ENCODE data around the gene TBCD. TPM values are rescaled to one million over a fixed set of nuclear protein-coding genes. Genes with fewer than 3 reads are reported as not detected.
A peak's percentile ranks its signal among the peaks of the same experiment; 100 is the strongest.

TBCD gene
- total RNA-seq, 2 donors from 2014 or later, result 64.0 to 123 TPM

DNA sequence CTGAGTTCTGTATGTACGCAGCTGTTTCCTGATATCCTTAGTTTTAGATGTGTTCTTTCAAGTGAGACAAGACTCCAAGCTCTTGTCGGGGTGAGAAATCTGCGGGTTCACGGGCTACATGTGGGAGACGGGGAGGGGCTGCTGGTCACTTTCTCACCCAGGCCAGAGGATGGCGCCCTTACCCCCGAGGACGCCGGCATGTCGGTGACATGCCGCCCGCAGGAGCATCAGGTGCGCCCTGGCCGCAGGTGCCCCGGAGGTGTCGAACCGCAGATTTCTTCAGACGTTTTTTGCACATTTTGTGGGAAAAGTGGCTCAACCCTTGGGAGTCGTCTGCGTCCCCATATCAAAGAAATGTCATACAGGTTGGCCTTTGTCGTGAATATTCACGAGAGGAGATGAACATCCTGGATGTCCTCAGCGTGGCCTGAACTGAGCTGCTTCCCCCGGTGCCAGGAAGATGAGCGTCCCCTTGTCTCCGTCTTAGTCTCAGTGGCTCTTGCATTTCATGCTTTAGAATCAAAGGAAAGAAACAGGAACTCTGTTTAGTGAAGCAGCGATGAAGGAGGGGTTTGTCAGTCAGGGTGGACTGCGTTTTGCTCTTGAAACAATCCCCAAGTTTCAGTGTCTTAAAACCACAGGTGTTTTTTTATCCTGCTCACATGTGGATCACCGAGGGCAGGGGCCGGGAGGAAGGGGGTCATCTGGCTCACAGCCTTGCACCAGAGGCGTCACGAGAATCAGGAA lies 163.3 kb downstream of the TBCD start:
- intact Hi-C loops (cut with DNase I), result loop anchor here (5.0 kb wide), 1 partner anchor 133 kb away; no protein-coding TSS in a partner anchor
- Histone ChIP-seq H3K27ac (no peak overlapping the region), H3K9me3 (no peaks in the 10 kb centered on the region), H3K4me1 (replicated peaks) (no peaks in the 10 kb centered on the region), H3K4me3 (no peak overlapping the region), H3K36me3 (no peaks in the 10 kb centered on the region), H3K27me3 (replicated peaks; ENCODE audit: insufficient read depth) (no peaks in the 10 kb centered on the region)
- DNase-seq (ENCODE audit: low spot score), result no peak
- 94% methylated on average over 32 of the region's 32 CpGs for WGBS
- TF ChIP-seq POLR2AphosphoS5 (IDR thresholded peaks at IDR 0.05), result no peak
- TF ChIP-seq, protein P1, sequence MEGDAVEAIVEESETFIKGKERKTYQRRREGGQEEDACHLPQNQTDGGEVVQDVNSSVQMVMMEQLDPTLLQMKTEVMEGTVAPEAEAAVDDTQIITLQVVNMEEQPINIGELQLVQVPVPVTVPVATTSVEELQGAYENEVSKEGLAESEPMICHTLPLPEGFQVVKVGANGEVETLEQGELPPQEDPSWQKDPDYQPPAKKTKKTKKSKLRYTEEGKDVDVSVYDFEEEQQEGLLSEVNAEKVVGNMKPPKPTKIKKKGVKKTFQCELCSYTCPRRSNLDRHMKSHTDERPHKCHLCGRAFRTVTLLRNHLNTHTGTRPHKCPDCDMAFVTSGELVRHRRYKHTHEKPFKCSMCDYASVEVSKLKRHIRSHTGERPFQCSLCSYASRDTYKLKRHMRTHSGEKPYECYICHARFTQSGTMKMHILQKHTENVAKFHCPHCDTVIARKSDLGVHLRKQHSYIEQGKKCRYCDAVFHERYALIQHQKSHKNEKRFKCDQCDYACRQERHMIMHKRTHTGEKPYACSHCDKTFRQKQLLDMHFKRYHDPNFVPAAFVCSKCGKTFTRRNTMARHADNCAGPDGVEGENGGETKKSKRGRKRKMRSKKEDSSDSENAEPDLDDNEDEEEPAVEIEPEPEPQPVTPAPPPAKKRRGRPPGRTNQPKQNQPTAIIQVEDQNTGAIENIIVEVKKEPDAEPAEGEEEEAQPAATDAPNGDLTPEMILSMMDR (IDR thresholded peaks at IDR 0.05), result peak in 1 of 4 experiments; percentile 9
- no peak for TF ChIP-seq POLR2A (IDR thresholded peaks at IDR 0.05)

GRCh38 chr17:82915757-82916027 lies 163.8 kb downstream of the TBCD start:
- no peak for TF ChIP-seq POLR2AphosphoS5 (IDR thresholded peaks at IDR 0.05)
- TF ChIP-seq, protein P1 (IDR thresholded peaks at IDR 0.05), result no peak
- TF ChIP-seq POLR2A (IDR thresholded peaks at IDR 0.05), result no peak
- Histone ChIP-seq H3K27me3 (replicated peaks; ENCODE audit: insufficient read depth) (no peaks in the 10 kb centered on the region), H3K4me3 (no peak overlapping the region), H3K4me1 (replicated peaks) (no peaks in the 10 kb centered on the region), H3K27ac (no peak overlapping the region), H3K9me3 (no peaks in the 10 kb centered on the region), H3K36me3 (no peaks in the 10 kb centered on the region)
- 92% methylated on average over 11 of the region's 11 CpGs for WGBS
- intact Hi-C loops (cut with DNase I), result loop anchor here (5.0 kb wide), 1 partner anchor 133 kb away; no protein-coding TSS in a partner anchor
- no peak for DNase-seq (ENCODE audit: low spot score)

- Histone ChIP-seq H3K36me3 (no peaks in the 10 kb centered on the region), H3K27ac (no peak overlapping the region), H3K27me3 (replicated peaks; ENCODE audit: insufficient read depth) (no peaks in the 10 kb centered on the region), H3K4me1 (replicated peaks) (no peaks in the 10 kb centered on the region), H3K9me3 (no peaks in the 10 kb centered on the region), H3K4me3 (no peak overlapping the region)
- no peak for TF ChIP-seq POLR2A (IDR thresholded peaks at IDR 0.05)
- TF ChIP-seq, protein P1 (IDR thresholded peaks at IDR 0.05), result peak in 3 of 4 experiments; percentile 13 to 42 (median 35)
- no peak for TF ChIP-seq POLR2AphosphoS5 (IDR thresholded peaks at IDR 0.05)
- no peak for DNase-seq (ENCODE audit: low spot score)
- intact Hi-C loops (cut with DNase I), result loop anchor here (5.0 kb wide), 1 partner anchor 136 kb away; no protein-coding TSS in a partner anchor
- 78% methylated on average over 19 of the region's 19 CpGs for WGBS
These were observed 166.0 kb downstream of the TBCD start for GRCh38 chr17:82917699-82918345.

GRCh38 chr17:82918508-82918907 lies 166.6 kb downstream of the TBCD start:
- intact Hi-C loops (cut with DNase I), result loop anchor here (5.0 kb wide), 1 partner anchor 136 kb away; no protein-coding TSS in a partner anchor
- Histone ChIP-seq H3K4me3 (no peak overlapping the region), H3K9me3 (no peaks in the 10 kb centered on the region), H3K27me3 (replicated peaks; ENCODE audit: insufficient read depth) (no peaks in the 10 kb centered on the region), H3K27ac (no peak overlapping the region), H3K4me1 (replicated peaks) (no peaks in the 10 kb centered on the region), H3K36me3 (no peaks in the 10 kb centered on the region)
- whole genome bisulfite sequencing, result 95% methylated on average over 19 of the region's 19 CpGs
- no peak for TF ChIP-seq POLR2A (IDR thresholded peaks at IDR 0.05)
- TF ChIP-seq, protein P1 (IDR thresholded peaks at IDR 0.05), result no peak
- TF ChIP-seq POLR2AphosphoS5 (IDR thresholded peaks at IDR 0.05), result no peak
- no peak for DNase-seq (ENCODE audit: low spot score)
